HEK293 (cell line): ENCODE data around the gene MYL7.

Experiments used
- CTCF ChIA-PET: fragments of 350-600 bp; formaldehyde crosslinking; extraction: SDS; loops from one replicate; lab custom pipeline; 2021; ENCODE audit warnings: antibody characterized with exemption; lab: Yijun Ruan, JAX
- POLR2A ChIA-PET: fragments of 300-600 bp; formaldehyde crosslinking; extraction: SDS; loops from one replicate; lab custom pipeline; 2020; ENCODE audit warnings: antibody characterized with exemption, inconsistent platforms; lab: Yijun Ruan, JAX
- H3K27ac ChIP-seq: fragments of 200-500 bp; sonication (Bioruptor generic); 2 replicates; pipeline ENCODE4 v1.5.1; 2014; ENCODE audit warnings: low read depth, low read length, control low read depth, inconsistent platforms; ENCODE audit errors: extremely low read depth
- H3K36me3 ChIP-seq, 2 experiments: fragments of 200-500 bp in 1 of 2; sonication (Bioruptor generic) in 1 of 2; 1 replicate in 1 of 2; 2 replicates in 1 of 2; pipeline ENCODE4 v1.5.1; 2014 to 2017; ENCODE audit warnings: inconsistent platforms in 2 of 2, low read length in 2 of 2; ENCODE audit not compliant: control insufficient read depth in 2 of 2, insufficient read depth in 1 of 2
- H3K4me1 ChIP-seq: fragments of 200-500 bp; sonication (Bioruptor generic); 2 replicates; pipeline ENCODE4 v1.5.1; 2014; ENCODE audit warnings: mild to moderate bottlenecking, low read length, inconsistent platforms; ENCODE audit not compliant: control insufficient read depth, insufficient read depth
- H3K4me3 ChIP-seq: 2 replicates; pipeline ENCODE4 v1.5.1; 2011; ENCODE audit warnings: low read depth, mild to moderate bottlenecking, control low read depth, low read length, moderate library complexity
- H3K9me3 ChIP-seq: fragments of 200-500 bp; sonication (Bioruptor generic); 2 replicates; pipeline ENCODE4 v1.5.1; 2014; ENCODE audit warnings: low read depth, low read length, inconsistent platforms; ENCODE audit not compliant: control insufficient read depth, insufficient read depth
- BCL11A ChIP-seq: fragments of 450-650 bp; formaldehyde crosslinking; IDR thresholded peaks from 2 replicates; pipeline ENCODE4 v1.5.1; 2016; ENCODE audit warnings: low read depth, missing biosample characterization, missing genetic modification characterization
- BCL6B ChIP-seq: fragments of 450-650 bp; formaldehyde crosslinking; IDR thresholded peaks from 2 replicates; pipeline ENCODE4 v1.5.1; 2017; ENCODE audit warnings: missing biosample characterization, missing genetic modification characterization
- HOXC10 ChIP-seq: sonication (generic); formaldehyde crosslinking; IDR thresholded peaks from 2 replicates; pipeline ENCODE4 v1.8.1; 2023; ENCODE audit warnings: mild to moderate bottlenecking, missing genetic modification reagents
- KLF10 ChIP-seq: fragments of 450-650 bp; IDR thresholded peaks from 2 replicates; pipeline ENCODE4 v1.5.1; 2018; ENCODE audit warnings: missing biosample characterization, mild to moderate bottlenecking, missing genetic modification characterization
- KLF16 ChIP-seq: fragments of 450-650 bp; formaldehyde crosslinking; IDR thresholded peaks from 2 replicates; pipeline ENCODE4 v1.5.1; 2017; ENCODE audit warnings: missing biosample characterization, missing genetic modification characterization
- KLF9 ChIP-seq: fragments of 450-650 bp; formaldehyde crosslinking; IDR thresholded peaks from 2 replicates; pipeline ENCODE4 v1.5.1; 2016; ENCODE audit warnings: missing biosample characterization, missing genetic modification characterization, low read depth
- PRDM2 ChIP-seq: fragments of 450-650 bp; formaldehyde crosslinking; IDR thresholded peaks from 2 replicates; pipeline ENCODE4 v1.5.1; 2016; ENCODE audit warnings: missing biosample characterization, missing genetic modification characterization, borderline replicate concordance
- SALL2 ChIP-seq: fragments of 450-650 bp; formaldehyde crosslinking; IDR thresholded peaks from 2 replicates; pipeline ENCODE4 v1.5.0; 2017; ENCODE audit warnings: missing biosample characterization, mild to moderate bottlenecking, missing genetic modification characterization, borderline replicate concordance
- WT1 ChIP-seq: fragments of 450-650 bp; formaldehyde crosslinking; IDR thresholded peaks from 2 replicates; pipeline ENCODE4 v1.5.1; 2016; ENCODE audit warnings: missing biosample characterization, missing genetic modification characterization
- ZNF302 ChIP-seq: fragments of 450-650 bp; formaldehyde crosslinking; IDR thresholded peaks from 2 replicates; pipeline ENCODE4 v1.5.1; 2016; ENCODE audit warnings: missing biosample characterization, missing genetic modification characterization, low read depth
- ZNF350 ChIP-seq: fragments of 450-650 bp; formaldehyde crosslinking; IDR thresholded peaks from 2 replicates; pipeline ENCODE4 v1.5.0; 2017; ENCODE audit warnings: missing biosample characterization, mild to moderate bottlenecking, missing genetic modification characterization
- ZNF48 ChIP-seq: fragments of 450-650 bp; formaldehyde crosslinking; IDR thresholded peaks from 2 replicates; pipeline ENCODE4 v1.5.1; 2016; ENCODE audit warnings: missing biosample characterization, missing genetic modification characterization
- ZNF529 ChIP-seq: fragments of 450-650 bp; formaldehyde crosslinking; IDR thresholded peaks from 2 replicates; pipeline ENCODE4 v1.5.1; 2017; ENCODE audit warnings: missing genetic modification characterization, missing biosample characterization; ENCODE audit not compliant: insufficient replicate concordance
- ZNF558 ChIP-seq: fragments of 450-650 bp; formaldehyde crosslinking; IDR thresholded peaks from 2 replicates; pipeline ENCODE4 v1.5.1; 2016; ENCODE audit warnings: missing biosample characterization, missing genetic modification characterization
- ZNF560 ChIP-seq: fragments of 450-650 bp; formaldehyde crosslinking; IDR thresholded peaks from 2 replicates; pipeline ENCODE4 v1.5.1; 2017; ENCODE audit warnings: missing biosample characterization, missing genetic modification characterization, borderline replicate concordance
- ZNF561 ChIP-seq: fragments of 450-650 bp; IDR thresholded peaks from 2 replicates; pipeline ENCODE4 v1.5.1; 2018; ENCODE audit warnings: missing biosample characterization, missing genetic modification characterization, borderline replicate concordance
- ZNF600 ChIP-seq: fragments of 450-650 bp; formaldehyde crosslinking; IDR thresholded peaks from 2 replicates; pipeline ENCODE4 v1.5.1; 2016; ENCODE audit warnings: missing biosample characterization, missing genetic modification characterization
- ZNF623 ChIP-seq: fragments of 450-650 bp; formaldehyde crosslinking; IDR thresholded peaks from 2 replicates; pipeline ENCODE4 v1.5.1; 2016; ENCODE audit warnings: missing biosample characterization, missing genetic modification characterization
- ZNF626 ChIP-seq: fragments of 450-650 bp; sonication (Bioruptor Pico); formaldehyde crosslinking; IDR thresholded peaks from 2 replicates; pipeline ENCODE4 v1.5.1; 2018; ENCODE audit warnings: missing biosample characterization, missing genetic modification characterization, inconsistent platforms
- ZNF645 ChIP-seq: fragments of 450-650 bp; formaldehyde crosslinking; IDR thresholded peaks from 2 replicates; pipeline ENCODE4; 2016; ENCODE audit warnings: missing biosample characterization, missing genetic modification characterization
- ZNF776 ChIP-seq: fragments of 450-650 bp; formaldehyde crosslinking; IDR thresholded peaks from 2 replicates; pipeline ENCODE4 v1.5.0; 2017; ENCODE audit warnings: missing biosample characterization, missing genetic modification characterization, borderline replicate concordance
- ZNF792 ChIP-seq: fragments of 450-650 bp; formaldehyde crosslinking; IDR thresholded peaks from 2 replicates; pipeline ENCODE4 v1.5.1; 2016; ENCODE audit warnings: missing biosample characterization, missing genetic modification characterization
- ZSCAN4 ChIP-seq: fragments of 450-650 bp; formaldehyde crosslinking; IDR thresholded peaks from 2 replicates; pipeline ENCODE4 v1.5.1; 2017; ENCODE audit warnings: missing biosample characterization, missing genetic modification characterization

Gene MYL7

GRCh38 chr7:44140341-44140740 is 791 bp downstream of the MYL7 start:
- POLR2A ChIA-PET: no interaction called here
- CTCF ChIA-PET: no interaction called here
- no peaks in the 10 kb centered on the region for H3K36me3 ChIP-seq
- H3K4me1 ChIP-seq: no peaks in the 10 kb centered on the region
- TF ChIP-seq ZNF302 (tag by site-specific recombination): no peak
- TF ChIP-seq HOXC10: no peak
- no peak for TF ChIP-seq ZNF529 (tag by site-specific recombination)
- TF ChIP-seq WT1 (tag by site-specific recombination): no peak
- TF ChIP-seq BCL11A: no peak
- TF ChIP-seq ZNF558 (tag by site-specific recombination): no peak
- TF ChIP-seq ZNF48 (tag by site-specific recombination): no peak
- no peak for TF ChIP-seq ZNF350 (tag by site-specific recombination)
- TF ChIP-seq ZNF792: no peak
- no peak for TF ChIP-seq ZNF626
- no peak for TF ChIP-seq KLF9 (tag by site-specific recombination)
- no peak for TF ChIP-seq ZNF623
- TF ChIP-seq KLF10: no peak
- TF ChIP-seq BCL6B: no peak
- H3K27ac ChIP-seq: no peak overlapping the region
- H3K4me3 ChIP-seq: no peak overlapping the region
- no peaks in the 10 kb centered on the region for H3K9me3 ChIP-seq

- CTCF ChIA-PET: no interaction called here
- Histone ChIP-seq H3K4me1 (no peaks in the 10 kb centered on the region), H3K9me3 (no peaks in the 10 kb centered on the region), H3K4me3 (no peak overlapping the region), H3K36me3 (no peaks in the 10 kb centered on the region), H3K27ac (no peak overlapping the region)
- POLR2A ChIA-PET: no interaction called here
- TF ChIP-seq ZNF600: no peak
- no peak for TF ChIP-seq ZNF776 (tag by site-specific recombination)
- no peak for TF ChIP-seq ZNF645
- no peak for TF ChIP-seq ZNF561 (tag by site-specific recombination)
- TF ChIP-seq PRDM2: no peak
- TF ChIP-seq ZNF792: no peak
- TF ChIP-seq ZSCAN4 (tag by site-specific recombination): no peak
- no peak for TF ChIP-seq SALL2
- TF ChIP-seq ZNF560 (tag by site-specific recombination): no peak
- TF ChIP-seq KLF16 (tag by site-specific recombination): no peak
Measured at GRCh38 chr7:44139311-44140010, 1.7 kb downstream of the MYL7 start.
